ENCODE data around the gene KLHL40. TPM values are rescaled to one million over a fixed set of nuclear protein-coding genes. Genes with fewer than 3 reads are reported as not detected.
"Not testable (repeated sequence)": the region's sequence is repeated elsewhere in the genome, so short reads cannot be mapped to it uniquely, and the experiment has no call there.

Gene KLHL40
- total RNA-seq, 4 donors from 2014 or later: not detected

GRCh38 chr3:42721690-42722089 lies 36.4 kb downstream of the KLHL40 start:
- H3K9me3 ChIP-seq: no peaks in the 10 kb centered on the region
- no peak overlapping the region for H3K27ac ChIP-seq
- H3K4me1 ChIP-seq: no peaks in the 10 kb centered on the region
- no peaks in the 10 kb centered on the region for H3K36me3 ChIP-seq
- H3K4me3 ChIP-seq: no peak overlapping the region
- peak in 1 of 2 donors; percentile 32 for DNase-seq (ENCODE audit: low spot score in 2 of 2)
- 26% methylated on average over 1 of the region's 1 CpG for WGBS
- TF ChIP-seq POLR2AphosphoS5 (IDR thresholded peaks at IDR 0.05) (no peak), CTCF (IDR thresholded peaks at IDR 0.05) (no peak), POLR2A (IDR thresholded peaks at IDR 0.05) (no peak), EP300 (IDR thresholded peaks at IDR 0.05) (no peak)
- no peaks in the 10 kb centered on the region for H3K27me3 ChIP-seq

- 90% methylated on average over 3 of the region's 3 CpGs for WGBS
- not testable (repeated sequence) for H3K9me3 ChIP-seq; H3K4me3 ChIP-seq; H3K27ac ChIP-seq; H3K4me1 ChIP-seq; H3K27me3 ChIP-seq; H3K36me3 ChIP-seq; DNase-seq (ENCODE audit: low spot score in 2 of 2)
Measured at GRCh38 chr3:42722442-42722841, 37.1 kb downstream of the KLHL40 start.

GRCh38 chr3:42723219-42723618 lies 37.9 kb downstream of the KLHL40 start:
- Histone ChIP-seq H3K4me1 (peaks cover 6% of the 10 kb centered on the region), H3K27me3 (no peaks in the 10 kb centered on the region), H3K9me3 (no peaks in the 10 kb centered on the region), H3K4me3 (no peak overlapping the region), H3K27ac (no peak overlapping the region), H3K36me3 (no peaks in the 10 kb centered on the region)
- no peak for DNase-seq (ENCODE audit: low spot score in 2 of 2)
- TF ChIP-seq POLR2A (IDR thresholded peaks at IDR 0.05): no peak
- no peak for TF ChIP-seq EP300 (IDR thresholded peaks at IDR 0.05)
- TF ChIP-seq CTCF (IDR thresholded peaks at IDR 0.05): no peak
- TF ChIP-seq POLR2AphosphoS5 (IDR thresholded peaks at IDR 0.05): no peak
- 93% methylated on average over 2 of the region's 2 CpGs for WGBS

GRCh38 chr3:42725454-42725853 lies 40.1 kb downstream of the KLHL40 start:
- TF ChIP-seq POLR2AphosphoS5 (IDR thresholded peaks at IDR 0.05) (no peak), POLR2A (IDR thresholded peaks at IDR 0.05) (no peak), CTCF (IDR thresholded peaks at IDR 0.05) (no peak), EP300 (IDR thresholded peaks at IDR 0.05) (no peak)
- Histone ChIP-seq H3K36me3 (no peaks in the 10 kb centered on the region), H3K4me3 (no peak overlapping the region), H3K4me1 (peaks cover 6% of the 10 kb centered on the region), H3K27me3 (no peaks in the 10 kb centered on the region), H3K9me3 (no peaks in the 10 kb centered on the region), H3K27ac (no peak overlapping the region)
- no peak for DNase-seq (ENCODE audit: low spot score in 2 of 2)
- 91% methylated on average over 2 of the region's 2 CpGs for WGBS

GRCh38 chr3:42728056-42728455 lies 42.7 kb downstream of the KLHL40 start:
- Histone ChIP-seq H3K4me1 (peaks cover 6% of the 10 kb centered on the region), H3K27me3 (no peaks in the 10 kb centered on the region), H3K27ac (no peak overlapping the region), H3K4me3 (no peak overlapping the region), H3K9me3 (no peaks in the 10 kb centered on the region), H3K36me3 (no peaks in the 10 kb centered on the region)
- TF ChIP-seq POLR2AphosphoS5 (IDR thresholded peaks at IDR 0.05) (no peak), EP300 (IDR thresholded peaks at IDR 0.05) (no peak), POLR2A (IDR thresholded peaks at IDR 0.05) (no peak), CTCF (IDR thresholded peaks at IDR 0.05) (no peak)
- peak; percentile 35 to 77 for DNase-seq (ENCODE audit: low spot score in 2 of 2)
- WGBS: 27% methylated on average over 3 of the region's 3 CpGs

- Histone ChIP-seq H3K36me3 (no peaks in the 10 kb centered on the region), H3K27me3 (no peaks in the 10 kb centered on the region), H3K4me3 (no peak overlapping the region), H3K4me1 (peaks cover 6% of the 10 kb centered on the region), H3K27ac (no peak overlapping the region), H3K9me3 (no peaks in the 10 kb centered on the region)
- no peak for DNase-seq (ENCODE audit: low spot score in 2 of 2)
- WGBS: 88% methylated on average over 3 of the region's 3 CpGs
- TF ChIP-seq POLR2A (IDR thresholded peaks at IDR 0.05): no peak
- TF ChIP-seq POLR2AphosphoS5 (IDR thresholded peaks at IDR 0.05): no peak
- TF ChIP-seq CTCF (IDR thresholded peaks at IDR 0.05): no peak
- no peak for TF ChIP-seq EP300 (IDR thresholded peaks at IDR 0.05)
Measured at GRCh38 chr3:42728668-42729364, 43.5 kb downstream of the KLHL40 start.

Measured in suprapubic skin (tissue), 4 donors.